Kasumi-1 (cell line): ENCODE results near the gene POLH.
A peak's percentile ranks its signal among the peaks of the same experiment; 100 is the strongest.

ENCODE experiments used
- DNase-seq, 2 experiments: peaks; one replicate each; lab custom pipeline; 2025; lab: John Stamatoyannopoulos, UW

Gene POLH

GRCh38 chr6:43606019-43606418 lies 30.0 kb downstream of the POLH start:
- DNase-seq = no peak

GRCh38 chr6:43608310-43608763 lies 32.4 kb downstream of the POLH start:
- DNase-seq = peak; percentile 76 to 90

- DNase-seq = peak; percentile 62 to 73
Observed at GRCh38 chr6:43608807-43609206, 32.8 kb downstream of the POLH start.

GRCh38 chr6:43609402-43609801 lies 33.4 kb downstream of the POLH start:
- DNase-seq = no peak

GRCh38 chr6:43610431-43610830 lies 34.4 kb downstream of the POLH start:
- DNase-seq = no peak

- no peak for DNase-seq
Observed at GRCh38 chr6:43613721-43614395, 37.9 kb downstream of the POLH start.

- DNase-seq = no peak
Observed at GRCh38 chr6:43614396-43614730, 38.4 kb downstream of the POLH start.

GRCh38 chr6:43616725-43617472 lies 40.9 kb downstream of the POLH start:
- no peak for DNase-seq

GRCh38 chr6:43621078-43621835 lies 45.3 kb downstream of the POLH start:
- no peak for DNase-seq

- DNase-seq = no peak
Observed at GRCh38 chr6:43621836-43622180, 45.8 kb downstream of the POLH start.

- no peak for DNase-seq
Observed at GRCh38 chr6:43622541-43622940, 46.6 kb downstream of the POLH start.

- no peak for DNase-seq
Observed at GRCh38 chr6:43623880-43624785, 48.1 kb downstream of the POLH start.

GRCh38 chr6:43624786-43625288 lies 48.9 kb downstream of the POLH start:
- DNase-seq = no peak

GRCh38 chr6:43625393-43625992 lies 49.5 kb downstream of the POLH start:
- no peak for DNase-seq

GRCh38 chr6:43627008-43627825 lies 51.2 kb downstream of the POLH start:
- DNase-seq = no peak

GRCh38 chr6:43628393-43629103 lies 52.6 kb downstream of the POLH start:
- DNase-seq = peak; percentile 46 to 55

- peak; percentile 97 to 98 for DNase-seq
Observed at GRCh38 chr6:43629104-43629504, 53.1 kb downstream of the POLH start, which contains the start of gene GTPBP2. GTPBP2 (minus strand) TSS chr6:43629264; CDS start chr6:43629162, 102 bp downstream.

- peak; percentile 96 to 98 for DNase-seq
Observed at GRCh38 chr6:43629505-43630300, 53.7 kb downstream of the POLH start.
